Calu3 (cell line): ENCODE results near the gene DNAI1. TPM values are rescaled to one million over a fixed set of nuclear protein-coding genes. Genes with fewer than 3 reads are reported as not detected.

ENCODE experiments used
- BruUV-seq: library from RNA; stranded (reverse); fragments of 400-500 nt; replicated peaks from 2 replicates; lab custom pipeline; 2021; lab: Mats Ljungman, UMichigan
- CTCF ChIA-PET: fragments of 300-600 bp; sonication (Branson Sonifier 250); formaldehyde crosslinking; loops from one replicate; lab custom pipeline; 2022; ENCODE audit warnings: antibody characterized with exemption; lab: Charles Lee
- DNase-seq: peaks from one replicate; pipeline ENCODE4 v3.0.0; 2022
- H3K27ac Mint-ChIP-seq: one replicate; pipeline ENCODE4 v1.8.0; 2022; ENCODE audit warnings: mixed read lengths; ENCODE audit not compliant: unreplicated experiment
- H3K27me3 Mint-ChIP-seq: one replicate; pipeline ENCODE4 v1.8.0; 2022; ENCODE audit warnings: mixed read lengths; ENCODE audit not compliant: unreplicated experiment
- H3K36me3 Mint-ChIP-seq: one replicate; pipeline ENCODE4 v1.8.0; 2022; ENCODE audit warnings: mild to moderate bottlenecking, moderate library complexity, mixed read lengths; ENCODE audit not compliant: insufficient read depth, unreplicated experiment
- H3K4me1 Mint-ChIP-seq: one replicate; pipeline ENCODE4 v1.8.0; 2022; ENCODE audit warnings: mild to moderate bottlenecking, low read depth, mixed read lengths; ENCODE audit not compliant: unreplicated experiment
- H3K4me3 Mint-ChIP-seq: one replicate; pipeline ENCODE4 v1.8.0; 2022; ENCODE audit warnings: mild to moderate bottlenecking, low read depth, moderate library complexity, mixed read lengths; ENCODE audit not compliant: unreplicated experiment
- H3K9me3 Mint-ChIP-seq: one replicate; pipeline ENCODE4 v1.8.0; 2022; ENCODE audit warnings: low read depth, mixed read lengths; ENCODE audit not compliant: unreplicated experiment
- intact Hi-C: fragments of 100-400 bp; cut with micrococcal nuclease; formaldehyde crosslinking; loops from one replicate; pipeline ENCODE4 v1.10.0; 2022; ENCODE audit not compliant: unreplicated experiment
- total RNA-seq: library from RNA; stranded (reverse); gene quantifications from 2 replicates; pipeline ENCODE4 v1.2.3, GENCODE V29; 2022
- TF ChIP-seq, protein P1 (sequence below): fragments of 200-600 bp; IDR thresholded peaks from one replicate; pipeline ENCODE4 v1.8.0; 2022; ENCODE audit warnings: antibody characterized with exemption; ENCODE audit not compliant: unreplicated experiment

DNAI1 gene
- total RNA-seq, 1 experiment from 2014 or later, result not detected

DNA sequence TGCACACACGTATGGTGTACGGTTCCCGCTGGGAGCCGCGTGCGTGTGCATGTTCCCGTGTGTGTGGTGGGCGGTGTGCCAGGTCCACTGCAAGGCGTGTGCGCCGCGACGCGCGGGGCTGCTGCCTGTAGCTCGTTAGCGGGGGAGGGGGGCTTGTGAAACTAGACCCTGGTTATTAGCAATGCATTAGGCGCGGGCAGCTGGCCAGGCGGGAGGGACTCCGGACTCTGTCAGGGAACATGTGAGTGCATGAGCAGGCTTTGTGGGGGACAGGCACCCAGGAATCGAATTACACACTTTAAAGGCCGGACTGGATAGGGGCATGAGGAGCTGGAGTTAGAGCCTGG, 96.4 kb downstream of the DNAI1 start:
- no TSS peak for BruUV-seq
- Mint-ChIP-seq H3K4me1 (peaks cover 5% of the 10 kb centered on the region), H3K27ac (no peak overlapping the region), H3K27me3 (peaks cover 49% of the 10 kb centered on the region), H3K9me3 (no peaks in the 10 kb centered on the region), H3K36me3 (no peaks in the 10 kb centered on the region), H3K4me3 (no peak overlapping the region)
- no peak for DNase-seq
- TF ChIP-seq, protein P1, sequence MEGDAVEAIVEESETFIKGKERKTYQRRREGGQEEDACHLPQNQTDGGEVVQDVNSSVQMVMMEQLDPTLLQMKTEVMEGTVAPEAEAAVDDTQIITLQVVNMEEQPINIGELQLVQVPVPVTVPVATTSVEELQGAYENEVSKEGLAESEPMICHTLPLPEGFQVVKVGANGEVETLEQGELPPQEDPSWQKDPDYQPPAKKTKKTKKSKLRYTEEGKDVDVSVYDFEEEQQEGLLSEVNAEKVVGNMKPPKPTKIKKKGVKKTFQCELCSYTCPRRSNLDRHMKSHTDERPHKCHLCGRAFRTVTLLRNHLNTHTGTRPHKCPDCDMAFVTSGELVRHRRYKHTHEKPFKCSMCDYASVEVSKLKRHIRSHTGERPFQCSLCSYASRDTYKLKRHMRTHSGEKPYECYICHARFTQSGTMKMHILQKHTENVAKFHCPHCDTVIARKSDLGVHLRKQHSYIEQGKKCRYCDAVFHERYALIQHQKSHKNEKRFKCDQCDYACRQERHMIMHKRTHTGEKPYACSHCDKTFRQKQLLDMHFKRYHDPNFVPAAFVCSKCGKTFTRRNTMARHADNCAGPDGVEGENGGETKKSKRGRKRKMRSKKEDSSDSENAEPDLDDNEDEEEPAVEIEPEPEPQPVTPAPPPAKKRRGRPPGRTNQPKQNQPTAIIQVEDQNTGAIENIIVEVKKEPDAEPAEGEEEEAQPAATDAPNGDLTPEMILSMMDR, result no peak
- CTCF ChIA-PET, result no interaction called here
- intact Hi-C loops, result no loop called here

DNA sequence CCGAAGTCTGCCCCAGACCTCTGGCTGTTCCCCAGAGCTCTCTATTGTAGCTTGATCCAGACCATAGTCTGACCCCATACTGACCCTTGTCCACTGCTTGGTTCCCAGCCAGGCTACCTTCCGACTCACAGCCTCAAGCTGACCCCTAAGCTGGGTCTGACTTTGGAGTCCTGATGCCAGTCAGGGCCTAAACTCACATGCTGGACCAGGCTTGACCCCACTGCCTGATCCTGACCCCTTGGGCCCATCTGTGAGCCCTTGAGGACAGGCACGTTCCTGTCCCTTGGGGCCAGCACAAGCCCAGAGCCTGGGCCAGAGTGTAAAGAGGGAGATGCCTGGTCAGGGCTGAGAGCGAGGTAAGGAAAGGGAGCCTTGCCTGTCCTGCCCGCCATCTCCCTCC, 96.9 kb downstream of the DNAI1 start:
- no peak for DNase-seq
- H3K27me3 Mint-ChIP-seq, result peaks cover 54% of the 10 kb centered on the region
- intact Hi-C loops, result no loop called here
- BruUV-seq, result no TSS peak
- no peak overlapping the region for H3K4me3 Mint-ChIP-seq
- H3K4me1 Mint-ChIP-seq, result peaks cover 11% of the 10 kb centered on the region
- TF ChIP-seq, protein P1, result no peak
- H3K27ac Mint-ChIP-seq, result no peak overlapping the region
- CTCF ChIA-PET, result no interaction called here
- H3K9me3 Mint-ChIP-seq, result no peaks in the 10 kb centered on the region
- H3K36me3 Mint-ChIP-seq, result no peaks in the 10 kb centered on the region

DNA sequence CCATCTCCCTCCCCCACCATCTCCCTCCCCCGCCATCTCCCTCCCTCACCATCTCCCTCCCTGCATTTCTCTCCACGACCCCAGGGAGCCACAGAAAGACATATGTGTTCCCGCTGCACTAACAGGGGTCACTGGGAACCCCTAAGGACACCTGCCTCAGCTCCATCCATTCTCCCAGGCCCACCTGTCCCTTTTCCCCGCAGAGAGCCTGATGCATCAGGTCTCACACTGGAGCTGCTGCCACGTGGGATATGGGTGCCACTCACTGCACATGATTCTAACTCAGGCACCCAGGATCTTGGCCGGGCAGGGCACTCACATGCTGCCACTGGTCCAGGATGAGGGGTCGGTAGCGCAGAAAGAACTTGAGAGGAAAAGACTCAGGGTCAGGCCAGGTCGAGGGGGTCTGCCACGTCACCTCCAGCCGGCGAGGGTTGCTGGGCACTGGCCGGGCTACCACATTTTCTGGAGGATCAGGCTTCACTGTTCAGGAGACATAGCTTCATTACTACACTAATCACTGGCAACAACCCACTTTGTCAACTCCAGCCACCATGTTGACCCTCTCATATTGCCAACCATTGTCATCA, 97.4 kb downstream of the DNAI1 start:
- H3K4me3 Mint-ChIP-seq, result no peak overlapping the region
- DNase-seq, result no peak
- H3K36me3 Mint-ChIP-seq, result no peaks in the 10 kb centered on the region
- TF ChIP-seq, protein P1, result no peak
- BruUV-seq, result no TSS peak
- CTCF ChIA-PET, result no interaction called here
- H3K4me1 Mint-ChIP-seq, result peaks cover 11% of the 10 kb centered on the region
- intact Hi-C loops, result no loop called here
- no peak overlapping the region for H3K27ac Mint-ChIP-seq
- no peaks in the 10 kb centered on the region for H3K9me3 Mint-ChIP-seq
- peaks cover 60% of the 10 kb centered on the region for H3K27me3 Mint-ChIP-seq

DNA sequence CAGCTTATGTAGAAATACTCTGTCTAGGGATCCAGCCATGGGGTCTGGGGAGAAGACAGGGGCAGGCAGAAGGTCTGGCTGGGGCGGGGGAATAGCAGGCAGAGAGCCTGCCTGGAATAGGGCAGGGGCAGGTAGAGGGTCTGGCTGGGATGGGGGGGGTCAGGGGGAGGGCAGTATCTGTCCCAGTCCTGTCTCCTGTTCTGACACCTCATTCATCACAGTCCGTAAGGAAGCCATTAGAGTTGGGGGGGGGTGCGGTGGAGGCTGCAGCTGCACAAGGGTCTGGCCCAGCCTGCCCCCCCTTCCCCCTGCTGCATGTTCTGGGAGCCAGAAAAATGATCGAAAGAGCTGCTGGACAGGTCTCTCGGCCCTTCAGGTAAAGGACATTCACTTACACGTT, 98.3 kb downstream of the DNAI1 start:
- no TSS peak for BruUV-seq
- CTCF ChIA-PET, result no interaction called here
- H3K27me3 Mint-ChIP-seq, result peaks cover 66% of the 10 kb centered on the region

More for the DNA sequence above, 98.3 kb downstream of the DNAI1 start:
- Mint-ChIP-seq H3K27ac (no peak overlapping the region), H3K4me3 (no peak overlapping the region), H3K36me3 (no peaks in the 10 kb centered on the region), H3K4me1 (peaks cover 11% of the 10 kb centered on the region), H3K9me3 (no peaks in the 10 kb centered on the region)
- TF ChIP-seq, protein P1, result no peak
- no peak for DNase-seq
- intact Hi-C loops, result no loop called here
